ENCODE data around the gene SEC23B.
"Not testable (repeated sequence)": the region's sequence is repeated elsewhere in the genome, so short reads cannot be mapped to it uniquely, and the experiment has no call there.

Gene SEC23B

DNA sequence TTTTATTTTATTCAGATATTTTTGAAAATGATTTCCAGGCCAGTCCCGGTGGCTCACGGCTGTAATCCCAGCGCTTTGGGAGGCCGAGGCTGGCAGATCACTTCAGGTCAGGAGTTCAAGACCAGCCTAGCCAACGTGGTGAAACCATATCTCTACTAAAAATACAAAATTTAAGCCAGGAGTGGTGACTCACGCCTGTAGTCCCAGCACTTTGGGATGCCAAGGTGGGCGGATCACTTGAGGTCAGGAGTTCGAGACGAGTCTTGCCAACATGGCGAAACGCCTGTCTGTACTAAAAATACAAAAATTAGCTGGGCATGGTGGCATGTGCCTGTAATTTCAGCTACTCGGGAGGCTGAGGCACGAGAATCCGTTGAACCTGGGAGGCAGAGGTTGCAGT, 19.0 kb downstream of the SEC23B start:
- DNase-seq (ENCODE audit: low read depth), result not testable (repeated sequence)

GRCh38 chr20:18527339-18527738, 19.6 kb downstream of the SEC23B start:
- no peak for DNase-seq (ENCODE audit: low read depth)

- DNase-seq (ENCODE audit: low read depth), result peak; percentile 68
Measured at GRCh38 chr20:18527836-18528235, 20.1 kb downstream of the SEC23B start.

- DNase-seq (ENCODE audit: low read depth), result no peak
Measured at GRCh38 chr20:18529041-18529440, 21.3 kb downstream of the SEC23B start.

GRCh38 chr20:18532626-18533025, 24.9 kb downstream of the SEC23B start:
- no peak for DNase-seq (ENCODE audit: low read depth)

DNA sequence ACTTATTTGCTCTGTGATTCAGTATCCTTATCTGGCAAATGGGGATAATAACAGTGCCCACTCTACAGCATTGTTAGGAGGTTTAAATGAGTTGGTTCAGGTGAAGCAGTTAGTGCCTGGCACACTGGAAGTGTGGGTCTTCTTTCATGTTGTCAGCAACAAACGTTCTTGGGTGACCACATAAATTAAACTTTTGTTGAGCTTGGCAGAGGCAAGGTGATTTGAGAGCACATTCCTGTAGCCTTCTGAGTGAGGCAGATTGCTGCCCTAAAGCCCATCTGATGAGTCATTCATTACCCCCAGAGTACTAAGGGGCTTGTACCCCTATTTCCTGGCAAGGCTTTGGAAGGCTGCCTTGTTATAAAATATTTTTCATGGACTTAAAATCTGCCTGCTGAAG, 25.8 kb downstream of the SEC23B start:
- DNase-seq (ENCODE audit: low read depth), result no peak

DNA sequence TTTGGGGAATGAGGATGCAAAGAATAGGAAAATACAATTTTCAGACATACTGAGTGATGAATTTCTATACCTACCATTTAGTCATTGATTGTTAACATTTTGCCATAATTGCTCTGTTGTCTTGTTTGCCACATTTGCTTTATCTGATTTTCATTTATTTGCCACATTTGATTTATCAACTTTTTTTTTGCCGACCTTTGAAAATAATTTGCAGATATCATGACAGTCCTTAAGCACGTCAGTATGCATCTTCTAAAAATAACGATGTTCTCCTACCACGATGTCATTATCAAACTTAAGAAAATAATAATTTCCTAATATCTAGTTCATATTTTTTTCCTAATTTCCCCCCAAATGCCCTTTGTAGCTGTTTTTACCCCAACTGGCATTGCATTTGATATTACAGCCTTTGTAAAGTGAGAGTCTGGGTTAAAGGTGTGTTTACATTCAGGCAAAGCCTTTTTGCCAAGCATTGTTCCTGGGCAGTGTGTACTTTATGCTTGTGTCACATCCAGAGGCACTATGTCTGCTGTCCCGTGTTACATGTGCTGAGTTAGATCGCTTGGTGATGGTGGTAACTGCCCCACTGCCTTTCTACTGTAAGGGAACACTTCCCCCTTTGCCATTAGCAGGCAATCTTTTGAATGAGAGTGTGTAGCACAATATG, 26.4 kb downstream of the SEC23B start:
- no peak for DNase-seq (ENCODE audit: low read depth)

GRCh38 chr20:18537651-18538050, 29.9 kb downstream of the SEC23B start:
- no peak for DNase-seq (ENCODE audit: low read depth)

DNA sequence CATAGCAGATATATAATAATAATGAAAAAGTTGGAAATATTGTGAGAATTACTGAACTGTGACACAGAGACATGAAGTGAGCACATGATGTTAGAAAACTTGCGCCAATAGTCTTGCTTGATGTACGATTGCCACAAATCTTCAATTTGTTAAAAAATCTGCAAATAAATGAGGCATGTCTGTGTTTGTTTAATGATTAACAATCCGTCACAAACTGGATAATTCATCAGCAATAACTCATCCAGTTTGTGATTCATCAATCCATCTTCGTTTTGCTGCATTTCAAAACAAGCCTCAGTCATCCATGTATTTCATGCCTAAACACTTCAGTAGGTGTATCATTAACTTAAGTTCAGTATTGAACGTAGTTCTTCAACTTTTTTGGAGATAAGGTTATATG, 34.0 kb downstream of the SEC23B start:
- DNase-seq (ENCODE audit: low read depth), result peak; percentile 53

DNA sequence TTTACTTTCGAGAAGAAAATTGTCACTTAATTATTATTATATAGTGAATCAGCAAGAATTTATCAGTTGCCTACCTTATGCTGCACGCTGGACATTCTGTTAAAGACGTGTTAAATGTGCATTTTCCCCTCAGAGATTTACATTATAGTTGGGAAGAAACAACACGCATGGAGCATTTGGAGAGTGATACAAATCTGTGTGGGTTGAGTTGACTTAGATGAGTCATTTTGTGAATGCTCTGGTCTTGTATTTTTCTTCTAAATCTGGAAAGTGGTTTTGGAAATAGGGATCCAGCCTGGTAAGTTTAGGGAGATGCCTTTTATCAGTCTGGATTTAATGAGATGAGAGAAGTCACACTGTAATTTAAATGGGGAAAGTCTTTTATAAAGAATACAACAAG, 35.5 kb downstream of the SEC23B start:
- DNase-seq (ENCODE audit: low read depth), result no peak

- no peak for DNase-seq (ENCODE audit: low read depth)
Measured at GRCh38 chr20:18543932-18544331, 36.2 kb downstream of the SEC23B start.

DNA sequence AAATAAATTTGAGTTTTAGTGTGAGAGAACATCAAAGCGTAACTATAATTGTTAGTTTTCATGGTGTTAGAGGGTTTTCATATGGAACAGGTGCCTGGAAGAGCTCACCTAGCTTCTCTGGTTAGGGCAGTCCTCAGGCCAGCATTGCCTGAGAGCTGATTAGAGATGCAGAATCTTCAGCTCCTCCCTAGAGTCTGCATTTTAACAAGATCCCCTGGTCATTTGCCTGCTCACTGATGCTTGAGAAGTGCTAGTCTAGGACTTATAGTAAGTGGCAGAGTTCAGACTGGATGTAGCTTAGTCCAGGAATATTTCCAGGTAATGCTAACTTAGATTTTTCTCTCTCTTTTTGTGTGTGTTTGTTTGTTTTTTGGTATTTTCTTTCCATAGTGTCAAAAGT, 37.8 kb downstream of the SEC23B start:
- DNase-seq (ENCODE audit: low read depth), result no peak

DNA sequence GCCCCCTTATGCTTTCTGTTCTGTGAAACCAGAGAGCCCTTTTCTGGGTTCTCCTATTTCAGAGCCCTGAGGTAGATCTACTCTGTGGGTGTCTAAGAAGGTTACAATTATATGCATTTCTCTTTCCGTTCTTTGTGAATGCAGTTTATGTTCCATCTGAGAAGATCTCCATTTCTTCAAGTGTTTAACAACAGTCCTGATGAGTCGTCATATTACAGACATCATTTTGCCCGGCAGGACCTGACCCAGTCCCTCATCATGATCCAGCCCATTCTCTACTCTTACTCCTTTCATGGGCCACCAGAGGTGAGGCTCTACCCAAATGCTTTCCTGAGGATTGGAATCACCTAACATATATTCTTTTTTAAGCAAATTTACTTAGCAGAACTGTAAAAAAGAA, 40.7 kb downstream of the SEC23B start:
- no peak for DNase-seq (ENCODE audit: low read depth)

DNA sequence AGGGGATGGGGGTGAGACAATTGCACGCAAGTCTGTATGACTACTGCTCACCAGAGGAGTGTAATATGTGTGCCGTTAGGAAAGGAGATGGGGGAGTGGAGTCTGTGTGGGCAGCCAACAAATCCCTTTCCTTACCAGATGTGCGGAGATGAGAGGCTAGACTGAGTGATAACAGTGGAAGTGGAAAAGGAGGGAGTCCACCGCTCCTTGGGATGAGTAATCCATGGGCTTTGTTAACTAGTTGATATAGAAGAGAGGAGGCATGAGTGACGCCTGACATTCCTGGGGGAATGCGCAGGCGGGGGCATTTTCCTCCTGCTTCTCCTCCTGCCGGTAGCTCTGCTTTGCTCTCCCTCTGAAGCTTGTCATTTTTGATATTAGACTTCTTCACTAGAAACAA, 46.0 kb downstream of the SEC23B start:
- no peak for DNase-seq (ENCODE audit: low read depth)

DNA sequence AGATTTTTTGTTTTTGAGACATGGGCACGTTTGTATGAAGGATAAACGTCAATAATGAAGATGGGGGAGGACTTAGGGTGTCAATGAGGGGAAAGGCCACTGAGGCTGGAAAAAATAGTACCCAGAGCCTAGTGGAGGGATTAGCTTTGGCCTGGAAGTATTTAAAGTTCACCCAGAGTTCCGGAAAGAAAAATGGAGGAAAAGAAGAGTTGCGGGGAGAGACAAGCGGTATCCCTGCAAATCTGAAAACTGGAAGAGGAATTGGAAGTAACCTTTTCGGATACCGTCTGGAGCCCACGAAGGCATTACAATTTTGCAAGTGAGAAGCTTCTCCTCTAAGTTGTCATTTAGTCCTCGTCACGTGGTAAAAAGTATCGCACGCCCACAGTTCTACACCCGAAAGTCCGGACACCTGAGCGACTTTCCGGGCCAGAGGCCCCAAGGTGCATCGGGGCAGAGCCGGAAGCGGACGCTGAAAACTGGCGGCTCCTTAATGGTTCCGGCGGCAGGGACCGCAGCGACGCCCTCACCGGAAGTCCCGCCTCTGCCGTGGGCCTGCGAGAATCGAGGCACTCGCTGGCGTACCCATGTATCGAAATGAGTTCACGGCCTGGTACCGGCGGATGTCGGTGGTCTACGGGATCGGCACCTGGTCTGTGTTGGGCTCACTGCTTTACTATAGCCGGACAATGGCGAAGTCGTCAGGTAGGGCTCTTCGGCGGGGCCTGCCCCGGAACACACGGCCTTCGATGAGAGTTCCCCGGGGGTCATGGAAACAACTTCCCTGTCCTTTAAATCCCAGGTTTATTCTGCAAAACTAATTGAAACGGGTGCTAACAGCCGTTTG, 59.4 kb downstream of the SEC23B start, which contains the start of gene SMIM26:
Gene SMIM26, plus strand, starts transcription at position 541 of the 847 bp plus-strand sequence. Its CDS starts 47 bp downstream, at position 588.
- peak; percentile 52 for DNase-seq (ENCODE audit: low read depth)

- DNase-seq (ENCODE audit: low read depth), result no peak
Measured at GRCh38 chr20:18567739-18568091, 60.0 kb downstream of the SEC23B start.

DNA sequence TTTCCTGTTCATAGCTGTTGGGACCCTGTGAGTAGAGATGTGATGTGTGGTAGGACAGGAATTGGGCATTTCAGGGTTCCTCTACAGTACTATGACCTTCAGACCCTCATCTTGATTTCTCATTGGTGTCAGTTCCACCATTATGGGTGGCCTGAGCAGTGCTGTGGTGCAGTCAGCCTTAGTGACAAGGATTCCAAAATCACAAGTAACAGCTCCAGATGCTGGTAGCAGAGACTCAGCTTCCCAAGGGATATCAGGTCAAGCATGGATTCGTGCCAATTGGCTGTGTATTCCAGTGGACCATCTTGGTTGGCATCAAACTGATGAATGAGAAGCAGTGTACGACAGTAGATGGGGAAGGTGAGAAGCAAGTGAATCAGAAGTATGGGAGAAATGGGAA, 63.3 kb downstream of the SEC23B start:
- DNase-seq (ENCODE audit: low read depth), result no peak

DNA sequence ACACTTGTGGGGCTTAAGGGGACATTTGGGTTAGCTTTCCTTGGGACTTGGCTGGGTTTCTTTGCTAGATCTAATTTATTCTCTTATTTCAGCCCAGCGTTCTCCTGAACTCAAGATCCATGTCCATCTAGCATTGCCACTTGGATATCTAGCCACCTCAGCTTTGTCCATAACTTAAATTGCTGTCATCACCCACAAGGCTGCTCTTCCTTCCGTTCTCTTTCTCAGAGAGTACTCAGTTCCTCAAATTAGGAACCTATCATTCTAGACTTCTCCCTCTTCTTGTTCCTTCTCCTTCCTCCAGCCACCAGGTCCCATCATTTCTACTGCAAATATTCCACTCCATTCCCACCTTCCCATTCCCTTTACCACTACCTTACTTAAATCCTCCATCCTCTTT, 63.8 kb downstream of the SEC23B start:
- no peak for DNase-seq (ENCODE audit: low read depth)

DNA sequence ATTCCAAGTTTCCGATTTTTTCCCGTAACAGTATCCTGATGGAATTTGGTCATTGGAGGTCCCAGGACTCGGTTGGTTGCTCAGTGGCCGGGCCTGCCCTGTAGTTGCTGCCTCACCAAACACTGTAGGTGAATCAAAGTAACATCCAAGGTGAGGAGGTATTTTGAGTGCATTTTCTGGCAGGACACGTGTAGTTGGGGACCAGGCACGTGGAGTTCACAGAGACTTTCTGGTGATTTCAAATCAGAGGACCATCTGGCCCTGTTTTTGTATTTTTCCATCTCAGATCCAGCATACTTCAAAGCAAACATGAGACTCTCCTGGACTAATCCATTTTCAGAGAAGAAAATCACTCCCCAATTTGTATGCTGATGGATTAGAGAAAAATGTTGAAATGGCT, 70.2 kb downstream of the SEC23B start:
- DNase-seq (ENCODE audit: low read depth), result no peak

- no peak for DNase-seq (ENCODE audit: low read depth)
Measured at GRCh38 chr20:18578581-18578980, 70.8 kb downstream of the SEC23B start.

- DNase-seq (ENCODE audit: low read depth), result no peak
Measured at GRCh38 chr20:18580012-18580411, 72.3 kb downstream of the SEC23B start.

DNA sequence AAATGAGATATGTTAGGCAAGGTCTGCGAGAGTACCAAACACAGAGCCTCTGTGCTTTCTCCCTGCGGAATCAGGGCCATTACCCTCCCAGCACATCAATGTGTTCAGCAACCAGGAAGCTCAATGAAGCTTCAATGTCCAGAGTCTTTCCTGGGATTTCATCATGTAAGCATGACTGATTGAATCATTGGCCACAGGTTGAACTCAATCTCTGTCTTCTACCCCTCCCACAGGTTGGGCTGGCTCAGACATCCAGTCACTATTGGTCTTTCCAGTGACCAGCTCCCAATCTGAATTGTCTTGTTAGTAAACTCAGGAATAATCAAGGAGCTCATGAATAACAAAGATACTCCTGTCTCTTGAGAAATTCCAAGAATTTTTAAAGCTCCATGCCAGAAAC, 77.4 kb downstream of the SEC23B start:
- peak; percentile 33 for DNase-seq (ENCODE audit: low read depth)

Measured in HS-5 (cell line).